ENCODE data around the gene CD79A.
"Not testable (repeated sequence)": the region's sequence is repeated elsewhere in the genome, so short reads cannot be mapped to it uniquely, and the experiment has no call there.

Gene CD79A

DNA sequence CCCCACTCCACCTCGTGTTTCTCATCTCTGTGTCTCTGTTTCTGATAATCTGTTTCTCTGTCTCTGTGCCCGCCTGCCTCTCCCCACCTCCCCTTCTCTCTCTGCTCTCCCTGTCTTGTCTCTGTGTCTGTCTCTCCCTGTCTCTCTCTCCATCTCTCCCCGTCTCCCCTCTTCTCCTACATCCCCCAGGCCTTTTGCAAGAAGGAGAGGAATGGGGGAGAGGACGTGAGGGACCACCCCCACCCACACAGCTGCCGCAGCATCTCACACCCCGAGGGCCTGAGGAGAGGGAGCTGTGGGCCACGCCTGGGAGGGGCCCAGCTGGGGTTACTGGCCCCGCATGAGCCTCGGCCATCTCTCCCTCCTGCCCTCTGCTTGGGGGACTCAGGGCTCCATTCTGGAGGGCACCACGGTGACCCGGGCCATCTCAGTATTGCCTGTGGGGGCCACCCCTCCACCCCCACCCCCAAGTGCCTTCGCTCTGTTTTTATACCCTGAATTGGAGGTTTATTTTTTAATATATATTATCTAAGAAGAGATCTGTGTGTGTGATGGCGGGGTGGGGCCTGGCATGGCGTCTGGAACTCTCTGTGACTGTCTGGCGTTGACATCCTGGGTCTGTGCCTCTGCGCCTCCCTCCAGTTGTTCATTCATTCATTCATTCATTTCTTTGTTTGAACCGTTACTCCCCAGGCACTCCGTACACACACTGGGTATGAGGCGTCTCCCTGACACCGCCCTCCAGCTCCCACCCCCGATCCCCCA lies 30.0 kb downstream of the CD79A start:
- DNase-seq, result no peak

DNA sequence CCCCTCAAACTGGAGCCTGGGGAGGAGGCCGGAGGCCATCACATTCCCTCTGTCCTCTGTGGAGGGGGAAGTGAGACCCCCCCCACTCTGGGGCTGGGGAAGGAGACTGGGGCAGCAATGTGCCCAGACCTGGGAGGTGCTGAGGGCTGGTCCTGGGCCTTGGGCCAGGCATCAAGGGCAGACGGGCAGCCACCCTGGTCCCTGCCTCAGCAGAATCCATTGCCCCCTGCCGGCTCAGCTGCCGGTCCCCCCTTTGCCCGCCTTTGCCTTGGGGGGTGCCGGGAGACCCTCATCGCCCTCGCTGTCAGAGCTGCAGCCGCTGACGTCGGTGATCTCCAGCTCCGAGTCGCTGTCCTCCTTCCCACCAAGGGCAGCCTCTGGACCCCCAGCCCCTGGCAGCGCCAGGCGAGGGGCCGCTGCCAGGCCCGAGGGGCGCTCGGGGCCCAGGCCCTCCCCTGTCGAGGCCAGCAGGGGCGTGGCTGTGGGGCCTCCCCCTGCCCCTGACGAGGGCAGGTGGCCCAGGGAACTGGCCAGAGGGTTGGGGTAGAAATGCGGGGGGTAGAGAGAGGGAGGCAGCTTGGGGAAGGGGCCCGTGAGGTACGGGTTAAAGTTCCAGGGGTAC lies 31.0 kb downstream of the CD79A start:
- no peak for DNase-seq

DNA sequence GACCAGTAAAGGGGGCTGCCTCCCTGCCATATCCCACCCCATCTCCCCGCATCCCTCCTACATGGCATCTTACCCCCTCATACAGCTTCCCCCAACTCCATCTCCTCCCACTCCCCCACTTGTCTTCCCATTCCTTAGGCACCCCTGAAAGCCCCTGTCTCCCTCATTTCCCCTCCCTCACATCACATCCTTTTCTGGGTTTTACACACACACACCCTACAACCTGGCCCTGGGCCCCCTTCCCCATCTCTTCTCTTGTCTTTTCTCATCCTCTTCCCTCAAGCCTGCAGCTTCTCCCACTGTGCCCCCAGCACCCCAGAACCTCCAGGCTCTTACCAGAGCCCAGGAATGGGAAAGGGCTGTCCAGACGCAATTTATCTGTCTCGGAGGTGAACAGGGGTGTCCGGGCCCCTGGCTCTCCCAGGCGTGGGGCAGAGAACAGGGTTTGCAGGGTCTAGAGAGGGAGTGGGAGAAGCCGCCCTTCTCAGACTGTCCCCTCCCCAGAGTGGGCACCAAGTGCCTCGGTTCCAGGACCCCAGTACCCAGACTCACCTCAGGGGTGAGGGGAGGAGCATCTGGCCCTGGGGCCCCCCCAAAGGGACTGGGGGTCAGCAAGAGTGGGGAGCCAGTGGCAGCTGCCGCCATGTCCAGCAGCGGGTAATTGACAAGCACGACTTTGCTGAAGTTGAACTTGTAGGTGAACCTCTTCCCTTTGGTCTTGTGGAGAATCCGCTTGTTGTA lies 31.8 kb downstream of the CD79A start:
- no peak for DNase-seq

DNA sequence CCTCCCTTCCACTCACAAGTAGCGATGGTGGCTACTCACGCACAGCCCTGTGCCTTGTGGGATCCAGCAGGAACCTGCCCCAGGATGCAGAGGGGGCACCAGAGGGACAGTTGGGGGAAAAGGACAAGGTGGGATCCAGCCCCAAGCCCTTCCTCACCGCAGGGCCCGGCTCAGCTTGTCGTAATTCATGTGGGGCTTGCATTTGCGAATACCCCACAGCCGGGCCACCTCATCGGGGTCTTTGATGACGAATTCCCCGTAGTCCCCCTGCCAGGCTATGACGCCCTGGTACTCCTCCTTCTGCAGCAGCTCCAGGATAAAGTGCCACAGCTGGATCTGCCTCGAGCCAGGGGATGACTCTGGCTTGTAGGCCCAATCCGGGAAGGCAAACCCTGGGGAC lies 32.6 kb downstream of the CD79A start:
- no peak for DNase-seq

DNA sequence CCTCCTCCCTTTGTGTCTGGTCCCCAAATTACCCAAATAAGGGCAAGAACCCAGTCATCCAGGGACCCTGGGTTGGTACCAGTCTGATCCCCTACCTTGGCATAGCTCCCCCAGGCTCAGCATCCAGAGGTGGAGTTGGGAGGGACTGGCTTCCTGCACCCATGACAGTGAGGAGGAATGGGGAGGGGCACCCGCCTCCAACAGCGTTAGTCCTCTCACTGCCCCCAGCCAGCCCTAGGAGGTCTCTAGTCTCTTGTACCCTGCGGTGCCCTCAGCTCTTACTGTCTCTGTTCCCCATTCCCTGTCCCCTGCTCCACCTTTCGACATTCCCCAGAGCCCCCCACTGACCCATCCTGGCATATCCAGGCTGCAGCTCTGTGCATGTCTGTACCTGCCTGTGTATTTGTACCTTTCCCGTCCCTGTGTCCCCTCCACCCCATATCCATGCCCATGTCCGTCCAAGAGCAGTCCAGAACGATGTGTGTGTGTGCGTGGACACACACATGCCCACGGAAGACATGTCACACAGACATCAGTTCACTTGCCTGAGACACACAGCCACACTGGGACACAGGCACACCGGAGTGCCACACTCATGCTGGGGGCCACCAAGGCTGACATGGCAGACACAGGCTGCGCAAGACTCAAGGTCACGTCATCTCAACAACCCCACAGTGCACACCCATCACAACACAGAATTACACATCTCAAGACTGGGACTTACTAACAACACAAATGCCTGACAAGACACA lies 33.3 kb downstream of the CD79A start:
- no peak for DNase-seq

DNA sequence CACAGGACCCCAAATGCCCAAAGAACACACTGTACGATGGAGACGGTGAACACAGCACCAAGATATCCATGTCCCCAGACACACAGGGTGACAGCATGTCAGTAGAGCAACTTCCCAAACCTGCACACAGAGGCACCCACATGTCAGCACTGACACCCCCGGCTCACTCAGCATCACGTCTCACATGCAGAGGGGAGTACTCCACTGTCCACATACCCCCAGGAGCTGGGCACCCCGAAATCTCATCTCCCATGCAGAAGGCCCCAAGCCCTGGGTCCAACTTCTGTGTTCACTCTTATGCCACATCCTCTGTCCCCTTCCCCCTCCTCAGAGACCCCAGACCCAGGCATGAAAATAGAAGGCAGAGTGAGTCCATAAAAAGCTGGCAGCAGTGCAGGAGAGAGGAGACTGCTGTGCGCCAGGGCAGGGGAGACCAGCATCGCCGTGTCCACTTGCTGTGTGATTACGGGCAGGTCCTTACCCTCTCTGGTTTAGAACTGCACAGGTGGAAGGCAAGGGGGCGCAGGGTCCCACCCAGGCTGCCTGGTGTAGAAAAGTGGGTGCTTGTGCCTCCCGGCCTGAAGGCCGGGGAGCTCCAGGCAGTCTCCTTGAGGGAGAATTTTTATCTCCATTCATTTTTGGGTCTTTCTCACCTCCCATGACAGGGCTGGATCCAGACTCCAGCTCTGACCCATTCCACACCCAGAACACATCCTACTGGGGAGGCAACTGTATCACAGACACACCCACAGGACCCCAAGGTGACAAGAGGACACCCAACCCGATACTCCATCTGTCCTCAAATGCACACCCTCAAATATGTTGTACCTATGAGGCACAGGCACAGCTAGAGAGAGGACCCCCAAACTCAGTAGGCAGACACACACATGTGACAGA lies 34.2 kb downstream of the CD79A start:
- DNase-seq, result peak; percentile 42

DNA sequence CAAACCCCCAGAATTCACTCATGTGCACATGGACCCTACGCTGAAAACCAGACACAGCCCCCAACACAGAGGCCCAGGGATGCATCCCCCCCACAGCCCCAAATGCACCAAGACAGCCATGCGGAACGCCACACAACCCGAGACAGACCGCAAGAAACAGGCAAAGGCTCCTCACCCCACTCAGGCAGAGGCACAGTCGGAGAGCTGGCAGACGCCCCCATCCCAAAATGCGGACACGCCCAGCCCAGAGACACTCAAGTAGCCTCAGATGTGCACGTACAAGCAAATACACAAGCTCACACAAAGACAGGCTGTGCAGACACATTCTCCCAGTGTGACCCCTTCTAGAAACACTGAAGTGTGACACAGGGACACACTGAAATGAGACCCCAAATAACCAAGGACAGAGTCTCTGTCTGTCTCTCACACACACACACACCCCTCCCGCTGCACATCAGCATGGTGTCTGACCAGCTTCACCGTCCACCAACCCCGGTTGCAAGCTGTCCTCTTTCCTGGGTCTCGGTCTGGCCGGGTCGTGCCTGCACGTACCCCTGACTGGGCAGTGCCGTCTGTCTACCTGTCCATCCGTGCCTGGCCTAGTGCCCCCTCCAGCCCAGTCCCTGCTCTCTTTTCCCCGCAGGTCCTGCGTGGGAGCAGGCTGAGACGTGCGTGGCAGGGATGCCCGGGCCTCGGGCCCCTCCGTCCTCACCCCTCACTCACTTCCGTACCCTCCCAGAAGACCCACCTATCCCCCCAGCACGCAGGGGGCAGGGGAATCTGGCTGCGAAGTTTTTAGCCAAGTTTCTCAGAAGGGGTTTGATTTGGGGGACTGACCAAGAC lies 35.0 kb downstream of the CD79A start:
- no peak for DNase-seq

DNA sequence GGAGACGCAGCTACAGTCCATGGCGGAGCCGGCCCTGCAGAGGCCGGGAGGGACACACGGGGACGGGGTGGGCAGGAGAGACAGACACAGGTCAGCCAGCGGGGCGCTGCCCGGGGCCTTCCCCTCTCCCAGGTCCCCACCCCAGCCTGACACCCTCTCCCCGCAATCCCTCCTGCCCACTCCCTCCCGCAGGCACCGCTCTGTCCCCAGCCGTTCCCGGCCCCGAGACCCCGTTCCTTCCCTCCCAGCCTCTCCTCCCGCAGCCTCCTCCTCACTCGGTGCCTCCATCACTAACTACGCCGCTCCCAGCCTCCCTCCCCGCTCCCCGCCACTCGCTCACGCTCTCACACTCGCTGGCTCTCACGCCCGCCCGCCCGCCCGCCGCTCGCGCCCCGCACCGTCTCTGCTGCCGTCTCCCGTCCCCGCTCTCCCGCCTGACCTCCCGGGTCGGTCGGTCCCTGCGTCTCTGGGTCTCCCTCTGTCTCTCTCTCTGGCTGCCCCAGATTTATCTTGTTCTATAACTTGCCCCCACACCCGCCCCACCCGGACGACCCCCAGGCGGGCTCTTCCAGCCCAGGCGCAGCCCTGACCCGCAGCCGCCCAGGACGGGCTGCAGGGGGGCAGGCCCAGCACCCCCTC lies 35.9 kb downstream of the CD79A start:
- DNase-seq, result peak; percentile 49

DNA sequence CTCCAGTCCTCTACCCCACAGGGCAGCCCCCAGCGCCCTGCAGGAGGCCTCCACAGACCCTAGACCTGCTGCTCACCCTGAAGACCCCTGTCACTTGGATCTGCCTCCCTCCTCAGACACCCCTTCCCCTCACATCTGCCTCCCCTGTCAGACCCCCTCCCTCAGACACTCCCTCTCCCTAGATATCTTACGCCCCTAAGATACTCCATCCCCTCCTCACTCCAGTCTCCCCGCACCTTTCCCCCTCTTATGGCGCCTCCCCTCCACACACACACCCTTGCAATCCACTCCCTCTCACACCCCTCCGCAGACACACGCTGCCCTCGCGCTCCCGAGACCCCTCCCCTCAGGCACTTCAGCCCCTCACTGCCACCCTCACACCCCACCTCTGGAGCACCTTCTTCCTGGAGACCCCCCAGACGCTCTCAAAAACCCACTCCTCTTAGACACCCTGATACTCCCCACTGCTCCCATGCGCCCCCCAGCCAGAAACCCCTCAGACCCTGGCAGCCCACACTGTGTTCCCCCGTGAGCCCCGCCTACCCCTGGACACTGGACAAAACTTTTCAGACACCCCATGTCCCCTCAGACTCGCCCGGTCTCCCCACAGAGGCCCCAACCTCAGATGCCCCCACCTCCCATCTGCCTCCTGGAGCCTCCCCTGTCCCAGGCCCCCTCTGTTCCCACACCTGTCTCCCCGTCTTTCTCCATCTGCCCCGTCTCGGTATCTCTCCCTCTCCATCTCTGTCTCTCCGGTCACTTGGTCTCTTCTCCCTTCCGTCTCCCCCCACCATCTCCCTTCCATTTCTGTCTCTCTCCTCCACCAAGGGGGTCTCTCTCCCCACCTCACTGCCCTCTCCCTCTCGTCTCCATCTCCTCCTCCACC lies 36.7 kb downstream of the CD79A start:
- no peak for DNase-seq

DNA sequence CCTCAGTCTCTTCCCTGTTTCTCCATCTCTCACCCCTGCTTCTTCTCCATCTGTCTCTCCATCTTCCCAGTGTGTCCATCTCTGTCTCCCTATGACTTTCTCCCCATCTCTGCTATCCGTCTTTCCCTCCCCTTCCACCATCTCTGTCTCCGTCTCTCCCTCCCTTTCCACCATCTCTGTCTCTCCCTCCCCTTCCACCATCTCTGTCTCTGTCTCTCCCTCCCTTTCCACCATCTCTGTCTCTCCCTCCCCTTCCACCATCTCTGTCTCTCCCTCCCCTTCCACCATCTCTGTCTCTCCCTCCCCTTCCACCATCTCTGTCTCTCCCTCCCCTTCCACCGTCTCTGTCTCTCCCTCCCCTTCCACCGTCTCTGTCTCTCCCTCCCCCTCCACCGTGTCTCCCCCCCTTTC lies 37.4 kb downstream of the CD79A start:
- not testable (repeated sequence) for DNase-seq

DNA sequence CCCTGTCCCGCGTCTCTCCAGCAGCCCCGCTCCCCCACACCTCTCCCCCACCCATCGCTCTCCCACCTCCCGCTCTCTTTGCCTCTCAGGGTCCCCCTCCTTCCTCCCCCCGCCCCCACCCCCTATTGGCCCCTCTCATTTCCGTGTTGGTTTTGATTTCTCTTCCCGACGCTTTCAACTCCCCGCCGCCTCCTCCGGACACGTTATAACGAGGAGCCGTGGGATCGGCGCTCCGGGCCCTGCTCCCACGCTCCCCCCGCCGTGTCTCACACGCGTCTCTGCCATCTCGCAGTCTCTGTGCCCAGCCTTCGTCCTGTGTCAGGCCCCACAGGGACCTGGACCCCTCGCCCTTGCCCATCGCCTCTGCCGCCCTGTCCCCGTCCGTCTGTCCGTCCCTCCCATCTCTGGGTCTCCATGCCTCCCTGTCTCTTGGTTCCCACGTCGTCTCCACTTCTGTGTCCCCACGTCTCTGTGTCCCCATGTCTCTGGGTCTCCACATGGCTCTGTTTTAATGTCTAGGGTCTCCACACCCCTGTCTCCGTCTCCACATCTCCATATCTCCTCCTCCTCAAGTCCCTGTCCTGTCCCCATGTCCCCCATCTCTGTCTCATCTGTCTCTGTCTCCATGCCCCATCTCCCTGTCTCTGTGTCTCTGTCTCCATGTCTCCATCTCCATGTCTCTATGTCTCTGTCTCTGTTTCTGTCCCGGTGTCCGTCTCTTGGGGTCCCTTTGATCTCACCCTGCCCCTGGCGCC lies 38.1 kb downstream of the CD79A start:
- DNase-seq, result peak; percentile 35

DNA sequence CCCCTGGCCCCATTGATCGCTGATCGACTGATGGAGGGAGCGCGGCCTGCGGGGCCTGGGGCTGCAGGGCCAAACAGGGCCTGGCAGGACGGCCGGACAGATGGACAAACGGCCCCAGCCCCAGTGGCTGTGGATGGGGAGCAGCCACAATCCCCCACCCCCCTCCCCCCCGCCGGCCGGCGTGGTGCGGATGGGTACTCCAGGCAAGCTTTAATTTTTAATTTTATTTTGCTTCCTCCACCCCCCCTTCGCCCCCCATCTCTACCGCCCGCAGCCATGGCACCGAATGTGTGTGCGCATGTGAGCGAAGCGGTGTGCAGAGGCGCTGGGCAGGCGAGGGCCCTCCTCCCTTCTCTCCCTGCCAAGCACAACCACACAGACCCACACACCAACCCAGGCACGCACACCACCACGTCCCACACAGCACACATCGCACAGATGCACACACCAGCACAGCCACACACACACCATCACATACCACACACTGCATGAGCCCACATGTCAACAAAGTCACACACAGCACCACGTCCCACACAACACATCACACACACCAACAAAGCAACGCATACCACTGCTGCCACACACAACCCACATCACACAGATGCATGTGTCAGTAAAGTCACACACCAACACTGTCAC lies 38.8 kb downstream of the CD79A start:
- peak; percentile 35 for DNase-seq

DNA sequence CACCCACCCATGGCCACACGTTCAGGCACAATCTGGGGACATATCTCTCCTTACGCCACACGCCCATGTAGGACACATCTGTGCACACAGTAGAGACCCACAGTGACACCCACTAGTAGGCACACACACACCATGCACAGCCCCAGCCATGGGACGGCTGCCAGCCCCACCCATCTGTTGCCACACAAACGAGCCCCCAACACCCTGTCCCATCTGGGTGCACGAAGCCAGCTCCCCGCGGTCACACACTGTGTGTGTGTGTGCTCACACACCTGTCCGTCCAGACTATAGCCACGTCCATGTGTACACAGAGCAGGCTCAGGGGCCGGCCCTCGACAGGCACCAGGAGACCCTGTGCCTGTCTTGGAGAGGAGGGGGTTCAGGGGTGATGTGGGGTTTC lies 40.6 kb downstream of the CD79A start:
- DNase-seq, result no peak

DNA sequence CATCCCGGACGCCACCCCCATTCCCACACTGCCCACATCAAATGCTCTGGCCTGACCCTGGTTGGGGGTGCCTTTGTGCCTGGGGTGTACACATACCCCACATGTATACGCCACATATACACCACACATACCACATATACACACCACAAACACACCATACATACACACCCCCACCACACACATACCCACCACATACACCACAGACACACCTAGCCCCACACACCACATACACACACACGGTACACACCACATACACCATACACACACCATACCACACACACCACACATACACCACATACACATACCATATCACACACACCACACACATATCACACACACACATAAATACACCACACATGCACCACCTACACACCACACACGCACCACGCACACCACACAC lies 41.0 kb downstream of the CD79A start:
- no peak for DNase-seq

DNA sequence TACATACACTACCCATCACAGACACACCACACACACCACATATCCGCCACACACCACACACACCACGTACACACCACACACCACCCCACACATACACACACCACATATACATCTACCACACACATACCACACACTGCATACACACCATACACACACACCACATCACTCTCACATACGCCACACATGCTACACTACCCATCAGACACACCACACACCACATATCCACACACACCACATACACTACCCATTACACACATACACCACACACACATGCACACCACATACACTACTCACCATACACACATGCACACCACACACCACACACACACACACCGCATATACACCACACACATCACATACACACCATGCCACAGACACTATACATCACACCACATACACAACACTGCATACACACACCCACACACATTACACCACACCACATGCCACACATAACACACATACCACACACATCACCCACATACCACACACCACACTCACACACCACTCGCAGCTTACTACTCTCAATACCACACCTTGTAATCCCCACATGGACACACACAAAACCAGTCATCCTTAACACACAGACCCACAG lies 41.7 kb downstream of the CD79A start:
- DNase-seq, result no peak

DNA sequence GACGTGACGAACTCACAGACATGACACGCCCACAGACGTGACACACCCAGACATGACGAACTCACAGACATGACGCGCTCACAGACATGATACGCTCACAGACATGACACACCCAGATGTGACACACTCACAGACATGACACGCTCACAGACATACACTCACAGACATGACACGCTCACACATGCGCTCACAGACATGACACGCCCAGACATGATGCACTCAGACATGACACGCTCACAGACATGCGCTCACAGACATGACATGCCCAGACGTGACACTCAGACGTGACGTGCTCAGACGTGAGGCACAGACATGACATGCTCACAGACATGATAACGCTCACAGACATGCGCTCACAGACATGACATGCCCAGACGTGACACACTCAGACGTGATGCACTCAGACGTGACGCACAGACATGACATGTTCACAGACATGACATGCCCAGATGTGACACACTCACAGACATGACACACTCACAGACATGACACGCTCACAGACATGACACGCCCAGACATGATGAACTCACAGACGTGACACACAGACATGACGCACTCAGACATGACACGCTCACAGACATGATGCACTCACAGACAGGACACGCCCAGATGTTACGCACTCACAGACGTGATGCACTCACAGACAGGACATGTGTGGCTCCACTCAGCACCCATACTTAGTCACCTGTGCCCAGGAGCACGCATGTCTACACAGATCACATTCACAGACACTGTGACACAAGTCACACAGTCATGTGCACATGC lies 43.1 kb downstream of the CD79A start:
- no peak for DNase-seq

Data from CD4-positive, alpha-beta T cell treated with Interleukin-6 for 4 hours (primary cell).